Measurements from ENCODE around the gene NSD2.
A peak's percentile ranks its signal among the peaks of the same experiment; 100 is the strongest.
"Not testable (repeated sequence)": the region's sequence is repeated elsewhere in the genome, so short reads cannot be mapped to it uniquely, and the experiment has no call there.

NSD2 gene

GRCh38 chr4:2008921-2009650 lies 137.9 kb downstream of the NSD2 start, which contains the start of gene NELFA:
TSS of gene NELFA (minus strand) at chr4:2008974. CDS start at chr4:2008959, 15 bp downstream.
- peak; percentile 41 to 90 for DNase-seq

DNA sequence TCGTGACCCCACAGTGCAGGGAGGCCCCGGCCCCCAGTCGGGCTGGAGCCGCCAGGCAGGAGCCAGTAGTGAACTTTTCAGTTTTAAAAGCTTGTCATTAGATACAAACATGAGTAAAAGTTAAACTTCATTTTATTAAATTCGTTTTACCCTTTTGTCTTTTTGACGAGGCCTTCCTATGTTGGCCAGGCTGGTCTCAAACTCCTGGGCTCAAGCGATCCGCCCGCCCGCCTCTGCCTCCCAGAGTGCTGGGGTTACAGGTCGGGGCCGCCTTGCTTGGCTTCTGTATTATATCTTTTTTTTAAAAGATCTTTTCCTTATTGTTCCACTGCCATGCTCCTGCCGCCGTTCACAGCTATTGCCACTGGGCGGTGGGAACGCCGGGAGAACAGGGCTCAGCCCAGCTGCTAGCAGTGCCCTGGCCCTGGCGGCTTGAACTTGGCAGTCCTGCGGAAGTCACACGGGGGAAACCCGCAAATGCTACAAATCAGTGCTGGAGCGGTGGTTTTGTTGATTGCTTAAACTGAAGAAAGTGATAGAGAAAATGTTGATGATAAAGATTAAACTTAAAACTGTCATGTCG lies 138.5 kb downstream of the NSD2 start:
- peak in 1 of 2 experiments; percentile 38 for DNase-seq

DNA sequence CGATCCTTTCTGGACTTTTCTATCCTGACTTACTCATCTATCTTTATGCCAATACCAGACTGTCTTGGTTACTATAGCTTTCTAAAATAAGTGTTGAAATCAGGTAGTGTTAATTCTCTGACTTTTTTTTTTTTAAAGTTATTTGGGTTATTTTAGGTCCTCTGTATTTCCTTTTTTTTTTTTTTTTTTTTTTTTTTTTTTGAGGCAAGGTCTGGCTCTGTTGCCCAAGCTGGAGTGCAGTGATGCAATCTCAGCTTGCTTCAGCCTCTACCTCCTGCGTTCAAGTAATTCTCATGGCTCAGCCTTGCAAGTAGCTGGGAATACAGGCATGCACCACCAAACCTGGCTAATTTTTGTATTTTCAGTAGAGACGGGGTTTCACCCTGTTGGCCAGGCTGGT lies 140.4 kb downstream of the NSD2 start:
- no peak for DNase-seq

GRCh38 chr4:2015008-2015407 lies 143.8 kb downstream of the NSD2 start:
- DNase-seq, result no peak

- not testable (repeated sequence) for DNase-seq
Observed at GRCh38 chr4:2021358-2022018, 150.3 kb downstream of the NSD2 start.

DNA sequence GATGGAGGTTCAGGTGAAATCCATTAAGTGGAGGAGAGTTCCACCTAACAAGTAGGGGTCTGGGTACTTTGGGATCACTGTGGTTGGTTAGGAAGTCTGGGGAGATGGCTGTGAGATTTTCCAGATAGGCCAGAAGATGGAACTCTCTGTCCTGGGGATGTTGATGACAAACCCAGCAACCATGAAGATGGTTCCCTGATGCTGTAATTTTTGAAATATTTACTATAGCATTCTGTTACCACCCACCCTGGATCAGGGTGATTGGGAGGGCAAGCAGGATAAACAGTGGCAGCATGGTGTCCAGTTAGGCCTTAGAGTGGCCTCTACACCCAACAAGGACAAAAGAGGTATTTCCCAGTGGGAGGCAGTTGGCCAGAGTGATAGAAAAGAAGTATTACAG lies 153.5 kb downstream of the NSD2 start:
- no peak for DNase-seq

DNA sequence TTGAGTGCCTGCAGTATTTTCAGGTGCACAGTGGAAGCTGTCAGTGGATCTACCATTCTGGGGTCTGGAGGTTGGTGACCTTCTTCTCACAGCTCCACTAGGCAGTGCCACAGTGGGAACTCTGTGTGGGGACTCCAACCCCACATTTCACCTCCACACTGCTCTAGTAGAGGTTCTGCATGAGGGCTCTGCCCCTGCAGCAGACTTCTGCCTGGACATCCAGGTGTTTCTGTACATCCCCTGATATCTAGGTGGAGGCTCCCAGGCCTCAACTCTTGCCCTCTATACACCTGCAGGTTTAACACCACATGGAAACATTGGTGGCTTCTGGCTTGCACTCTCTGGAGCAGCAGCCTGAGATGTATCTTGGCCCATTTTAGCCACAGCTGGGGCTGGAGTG lies 154.6 kb downstream of the NSD2 start:
- DNase-seq, result no peak

GRCh38 chr4:2027120-2027519 lies 155.9 kb downstream of the NSD2 start:
- DNase-seq, result not testable (repeated sequence)

DNA sequence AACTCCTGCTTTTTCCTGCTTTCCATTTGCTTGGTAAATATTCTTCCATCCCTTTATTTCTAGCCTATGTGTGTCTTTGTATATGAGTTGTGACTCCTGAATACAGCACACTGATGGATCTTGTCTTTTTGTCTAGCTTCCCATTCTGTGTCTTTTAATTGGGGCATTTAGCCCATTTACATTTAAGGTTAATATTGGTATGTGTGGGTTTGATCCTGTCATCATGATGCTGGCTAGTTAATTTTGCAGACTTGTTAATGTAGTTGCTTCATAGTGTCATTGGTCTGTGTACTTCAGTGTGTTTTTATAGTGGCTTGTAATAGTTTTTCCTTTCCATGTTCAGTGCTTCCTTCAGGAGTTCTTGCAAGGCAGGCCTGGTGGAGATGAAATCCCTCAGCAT lies 160.0 kb downstream of the NSD2 start:
- DNase-seq, result not testable (repeated sequence)

Data from NCI-H446 (cell line).